ENCODE measurements around the gene TMED8. TPM values are rescaled to one million over a fixed set of nuclear protein-coding genes. Genes with fewer than 3 reads are reported as not detected.

TMED8 gene
- total RNA-seq, 2 donors from 2014 or later: 6.6 to 7.5 TPM

DNA sequence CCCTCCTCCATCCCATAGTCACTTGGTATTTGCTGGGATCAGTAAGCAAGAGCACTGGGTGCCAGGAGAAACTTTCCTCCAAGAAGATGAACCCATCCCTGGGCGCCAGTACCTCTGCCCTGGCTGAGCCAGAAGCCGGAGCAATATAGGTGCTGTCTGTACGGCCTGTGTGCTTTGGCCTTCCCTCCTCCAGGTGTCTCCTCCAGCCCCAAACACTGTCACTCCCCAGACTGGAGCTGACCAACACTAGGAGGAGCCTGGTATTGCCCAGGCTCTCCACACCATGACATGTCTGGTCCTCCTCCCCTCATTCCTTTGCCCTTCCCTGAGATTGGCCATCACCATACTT is 51.2 kb downstream of the TMED8 start:
- TF ChIP-seq, protein P1, sequence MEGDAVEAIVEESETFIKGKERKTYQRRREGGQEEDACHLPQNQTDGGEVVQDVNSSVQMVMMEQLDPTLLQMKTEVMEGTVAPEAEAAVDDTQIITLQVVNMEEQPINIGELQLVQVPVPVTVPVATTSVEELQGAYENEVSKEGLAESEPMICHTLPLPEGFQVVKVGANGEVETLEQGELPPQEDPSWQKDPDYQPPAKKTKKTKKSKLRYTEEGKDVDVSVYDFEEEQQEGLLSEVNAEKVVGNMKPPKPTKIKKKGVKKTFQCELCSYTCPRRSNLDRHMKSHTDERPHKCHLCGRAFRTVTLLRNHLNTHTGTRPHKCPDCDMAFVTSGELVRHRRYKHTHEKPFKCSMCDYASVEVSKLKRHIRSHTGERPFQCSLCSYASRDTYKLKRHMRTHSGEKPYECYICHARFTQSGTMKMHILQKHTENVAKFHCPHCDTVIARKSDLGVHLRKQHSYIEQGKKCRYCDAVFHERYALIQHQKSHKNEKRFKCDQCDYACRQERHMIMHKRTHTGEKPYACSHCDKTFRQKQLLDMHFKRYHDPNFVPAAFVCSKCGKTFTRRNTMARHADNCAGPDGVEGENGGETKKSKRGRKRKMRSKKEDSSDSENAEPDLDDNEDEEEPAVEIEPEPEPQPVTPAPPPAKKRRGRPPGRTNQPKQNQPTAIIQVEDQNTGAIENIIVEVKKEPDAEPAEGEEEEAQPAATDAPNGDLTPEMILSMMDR (IDR thresholded peaks at IDR 0.05): no peak
- Histone ChIP-seq H3K4me1 (peaks cover 0 to 7% of the 10 kb centered on the region in 2 donors), H3K27ac (no peak overlapping the region), H3K27me3 (no peaks in the 10 kb centered on the region), H3K9me3 (no peaks in the 10 kb centered on the region), H3K36me3 (no peaks in the 10 kb centered on the region), H3K4me3 (no peak overlapping the region)
- DNase-seq (ENCODE audit: low spot score): no peak

DNA sequence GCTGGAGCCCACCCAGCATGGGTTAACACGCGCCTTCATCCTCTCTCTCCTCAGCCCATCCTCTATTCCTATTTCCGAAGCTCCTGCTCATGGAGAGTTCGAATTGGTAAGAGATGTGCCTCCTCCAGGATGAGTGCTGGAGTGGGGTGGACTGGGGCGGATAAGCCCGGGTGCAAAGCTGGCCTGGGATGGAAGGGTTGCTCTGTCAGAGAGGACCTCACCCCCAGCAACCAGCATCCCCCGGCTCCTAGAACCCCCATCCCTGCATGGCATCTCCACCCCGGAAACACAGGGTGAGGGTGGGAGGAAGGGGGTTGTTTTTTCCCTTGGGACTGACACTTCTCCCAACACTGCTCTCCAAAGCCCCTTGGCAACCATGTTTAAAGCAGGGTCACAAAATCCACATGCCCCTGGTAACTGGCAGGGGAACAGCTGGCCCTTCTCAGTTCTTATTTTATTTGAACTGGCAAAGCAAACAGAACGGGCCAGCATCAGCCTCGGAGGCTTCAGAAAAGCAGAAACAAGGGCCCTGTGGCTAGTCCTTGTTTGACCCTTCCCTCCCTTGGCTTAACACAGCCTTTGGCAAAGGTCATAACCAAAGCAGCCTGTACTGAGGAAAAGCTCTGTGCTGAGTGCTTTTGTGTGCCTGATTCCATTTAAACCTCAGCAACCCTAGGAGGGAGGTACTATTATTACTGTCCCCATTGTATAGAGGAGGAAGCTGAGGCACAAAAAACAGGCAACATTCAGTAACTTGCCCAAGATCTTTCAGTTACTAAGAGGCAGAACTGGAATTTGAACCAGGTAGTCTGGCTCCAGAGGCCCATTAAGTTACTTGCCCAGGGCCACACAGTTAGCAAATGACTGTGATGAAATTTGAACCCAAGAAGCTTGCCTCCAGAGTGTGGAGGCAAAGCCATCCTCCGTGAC is 51.8 kb downstream of the TMED8 start:
- Histone ChIP-seq H3K4me3 (no peak overlapping the region), H3K36me3 (no peaks in the 10 kb centered on the region), H3K4me1 (peaks cover 0 to 7% of the 10 kb centered on the region in 2 donors), H3K27me3 (no peaks in the 10 kb centered on the region), H3K27ac (no peak overlapping the region), H3K9me3 (no peaks in the 10 kb centered on the region)
- TF ChIP-seq, protein P1 (IDR thresholded peaks at IDR 0.05): no peak
- no peak for DNase-seq (ENCODE audit: low spot score)

DNA sequence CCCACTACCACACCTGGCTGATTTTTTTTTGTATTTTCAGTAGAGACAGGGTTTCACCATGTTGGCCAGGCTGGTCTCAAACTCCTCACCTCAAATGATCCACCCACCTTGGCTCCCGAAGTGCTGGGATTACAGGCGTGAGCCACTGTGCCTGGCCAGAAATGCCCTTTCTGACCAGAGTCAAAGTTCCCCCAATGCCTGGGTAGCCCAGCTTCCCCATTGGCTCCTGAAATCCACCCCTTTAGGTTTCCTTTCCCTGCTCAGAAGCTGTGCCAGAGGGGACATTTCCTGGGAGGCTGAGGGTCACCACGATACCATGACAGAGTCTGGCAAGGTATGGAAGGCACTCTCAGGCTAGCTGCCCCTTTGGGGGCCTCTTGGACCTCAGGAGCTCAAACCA is 52.6 kb downstream of the TMED8 start:
- H3K27me3 ChIP-seq: no peaks in the 10 kb centered on the region
- no peaks in the 10 kb centered on the region for H3K9me3 ChIP-seq
- H3K4me3 ChIP-seq: no peak overlapping the region
- H3K36me3 ChIP-seq: no peaks in the 10 kb centered on the region
- H3K4me1 ChIP-seq: peaks cover 0 to 15% of the 10 kb centered on the region in 2 donors
- no peak overlapping the region for H3K27ac ChIP-seq
- TF ChIP-seq, protein P1 (IDR thresholded peaks at IDR 0.05): no peak
- no peak for DNase-seq (ENCODE audit: low spot score)

DNA sequence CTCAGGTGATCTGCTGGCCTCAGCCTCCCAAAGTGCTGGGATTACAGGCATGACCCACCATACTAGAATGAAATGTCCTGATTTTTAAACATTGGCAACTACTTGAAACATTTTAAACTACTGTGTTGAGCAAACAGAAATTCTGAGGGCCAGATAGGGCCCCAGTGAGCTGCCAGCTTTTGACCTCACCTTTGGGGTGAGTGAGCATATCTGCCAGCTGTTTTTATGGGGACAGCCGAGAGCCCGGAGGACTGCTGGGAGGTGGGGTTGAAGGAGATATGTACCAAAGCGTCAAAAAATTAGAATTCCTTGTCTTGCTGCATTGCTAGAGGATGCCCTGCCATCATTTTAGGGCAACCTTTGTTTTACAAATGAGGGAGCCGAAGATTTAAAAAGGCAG is 53.3 kb downstream of the TMED8 start:
- Histone ChIP-seq H3K4me1 (peaks cover 0 to 20% of the 10 kb centered on the region in 2 donors), H3K9me3 (no peaks in the 10 kb centered on the region), H3K27ac (no peak overlapping the region), H3K27me3 (no peaks in the 10 kb centered on the region), H3K4me3 (no peak overlapping the region), H3K36me3 (no peaks in the 10 kb centered on the region)
- TF ChIP-seq, protein P1 (IDR thresholded peaks at IDR 0.05): no peak
- DNase-seq (ENCODE audit: low spot score): no peak

DNA sequence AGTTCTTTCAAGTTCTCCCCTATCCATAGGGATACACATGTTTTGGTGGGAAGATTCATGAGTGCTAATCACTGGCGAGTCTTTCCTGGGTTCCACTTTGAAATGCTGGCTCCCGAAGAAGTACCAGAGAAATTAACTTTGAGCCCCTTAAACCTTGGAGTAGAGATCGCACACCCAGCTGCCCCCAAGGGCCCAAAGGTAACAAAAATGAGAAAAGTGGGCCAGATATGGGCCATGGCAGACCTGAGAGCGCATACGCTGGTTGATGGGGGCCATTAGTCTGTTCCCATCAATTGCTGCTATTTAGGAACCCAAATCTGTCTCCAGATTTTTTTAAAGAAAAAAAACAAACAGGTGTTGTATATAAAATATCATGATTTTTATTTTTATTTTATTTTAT is 53.9 kb downstream of the TMED8 start:
- no peak for DNase-seq (ENCODE audit: low spot score)
- Histone ChIP-seq H3K9me3 (no peaks in the 10 kb centered on the region), H3K4me1 (peaks cover 0 to 20% of the 10 kb centered on the region in 2 donors), H3K27ac (no peak overlapping the region), H3K27me3 (no peaks in the 10 kb centered on the region), H3K4me3 (no peak overlapping the region), H3K36me3 (no peaks in the 10 kb centered on the region)
- TF ChIP-seq, protein P1 (IDR thresholded peaks at IDR 0.05): no peak

Measured in right atrium auricular region (tissue), 2 donors.